Motor neuron (in vitro differentiated cells): ENCODE data around the gene DDAH1. TPM values are rescaled to one million over a fixed set of nuclear protein-coding genes. Genes with fewer than 3 reads are reported as not detected.
A peak's percentile ranks its signal among the peaks of the same experiment; 100 is the strongest.
"Not testable (repeated sequence)": the region's sequence is repeated elsewhere in the genome, so short reads cannot be mapped to it uniquely, and the experiment has no call there.

Experiments used
- ATAC-seq, 8 experiments: fragments of 200-7000 bp; cut with Tn5 transposase; replicated peaks in 6 of 8; 2 replicates each; pipeline ENCODE4 v1.8.0; 2021; ENCODE audit warnings: mild to moderate bottlenecking in 8 of 8, moderate library complexity in 8 of 8
- H3K27ac ChIP-seq, 2 donors: fragments of 250-450 bp; sonication (Bioruptor Pico); 2 replicates each; pipeline ENCODE4 v1.9.0; 2021; ENCODE audit warnings: antibody characterized with exemption in 2 of 2, mild to moderate bottlenecking in 2 of 2, moderate library complexity in 1 of 2
- H3K4me1 ChIP-seq, 2 donors: fragments of 250-450 bp; sonication (Bioruptor Pico); replicated peaks in 1 of 2; 2 replicates each; pipeline ENCODE4 v1.6.1; 2021; ENCODE audit warnings: antibody characterized with exemption in 2 of 2, mild to moderate bottlenecking in 2 of 2, moderate library complexity in 1 of 2
- H3K4me3 ChIP-seq, 5 donors: fragments of 250-450 bp; sonication (Bioruptor Pico); 2 replicates each; pipeline ENCODE4 v1.9.0; 2021; ENCODE audit warnings: antibody characterized with exemption in 5 of 5, mild to moderate bottlenecking in 5 of 5, moderate library complexity in 4 of 5
- WGBS, 10 experiments: fragments of 450-650 bp; shearing (Covaris generic); methylation state at CpG; one replicate each; pipeline ENCODE4 v1.0.0; 2022; 5-methylcytosine and 5-hydroxymethylcytosine counted together
- in situ Hi-C, 9 experiments: fragments of 400-800 bp; cut with MboI; loops; one replicate each; pipeline ENCODE4 v1.15.0; 2021; ENCODE audit warnings: low sequenced_read_pairs in 9 of 9, low pct_unique_long_range_greater_than_20kb in 2 of 9; ENCODE audit not compliant: unreplicated experiment in 9 of 9
- total RNA-seq, 8 experiments: library from RNA; unstranded; fragments of 300-600 nt; gene quantifications; 2 replicates each; pipeline versions ENCODE4 v1.2.3 to v1.2.4, GENCODE V29; 2022

DDAH1 gene
- 10 to 100 TPM in 6 of 8 experiments, 1 to 10 TPM in 2; 4.4 to 75.0 (median 20.0) TPM for total RNA-seq

GRCh38 chr1:85465099-85465785, at the start of gene DDAH1:
DDAH1 (minus strand) TSS chr1:85465159; CDS start chr1:85465045, 114 bp downstream.
- H3K4me1 ChIP-seq: peaks cover 6 to 11% of the 10 kb centered on the region in 2 donors
- 0 to 70% (median 23%) methylated on average over 1 to 18 of the region's 56 CpGs; no CpG with 5 or more reads in 1 of the 10 experiments for WGBS, 10 experiments
- in situ Hi-C loops: no loop called here
- peak within 1 kb of the TSS; percentile 58 to 84 (median 72) for H3K4me3 ChIP-seq
- peak within 1 kb of the TSS; percentile 56 to 64 for H3K27ac ChIP-seq
- ATAC-seq: peak; percentile 76 to 93 (median 87)

GRCh38 chr1:85513998-85514397, 49.0 kb upstream of the DDAH1 start:
- not testable (repeated sequence) for ATAC-seq, H3K27ac ChIP-seq, H3K4me1 ChIP-seq, H3K4me3 ChIP-seq
- in situ Hi-C loops: loop anchor here in 1 of 9 experiments (25.0 kb wide), 1 partner anchor 202 kb away; no protein-coding TSS in a partner anchor
- WGBS, 10 experiments: 83 to 100% (median 100%) methylated on average over 2 to 3 of the region's 4 CpGs; no CpG with 5 or more reads in 3 of the 10 experiments

GRCh38 chr1:85504417-85504816, 39.5 kb upstream of the DDAH1 start:
- Histone ChIP-seq H3K4me1 (no peaks in the 10 kb centered on the region), H3K4me3 (no peak overlapping the region), H3K27ac (no peak overlapping the region)
- in situ Hi-C loops: loop anchor here in 1 of 9 experiments (25.0 kb wide), 1 partner anchor 192 kb away; no protein-coding TSS in a partner anchor
- 20 to 100% (median 100%) methylated on average over 1 of the region's 1 CpG; no CpG with 5 or more reads in 3 of the 10 experiments for WGBS, 10 experiments
- no peak for ATAC-seq

- Histone ChIP-seq H3K4me3 (no peak overlapping the region), H3K27ac (no peak overlapping the region), H3K4me1 (no peaks in the 10 kb centered on the region)
- ATAC-seq: peak in 4 of 8 experiments; percentile 12 to 98 (median 98)
- WGBS, 10 experiments: 33 to 100% (median 72%) methylated on average over 1 to 3 of the region's 3 CpGs; no CpG with 5 or more reads in 1 of the 10 experiments
- in situ Hi-C loops: loop anchor here in 1 of 9 experiments (25.0 kb wide), 1 partner anchor 190 kb away; no protein-coding TSS in a partner anchor
Measured at GRCh38 chr1:85502625-85503083, 37.7 kb upstream of the DDAH1 start.

GRCh38 chr1:85502171-85502570, 37.2 kb upstream of the DDAH1 start:
- WGBS, 10 experiments: 38 to 100% (median 89%) methylated on average over 1 to 4 of the region's 4 CpGs; no CpG with 5 or more reads in 1 of the 10 experiments
- H3K4me3 ChIP-seq: no peak overlapping the region
- in situ Hi-C loops: loop anchor here in 1 of 9 experiments (25.0 kb wide), 1 partner anchor 190 kb away; no protein-coding TSS in a partner anchor
- H3K27ac ChIP-seq: no peak overlapping the region
- H3K4me1 ChIP-seq: no peaks in the 10 kb centered on the region
- ATAC-seq: no peak

GRCh38 chr1:85501355-85501898, 36.5 kb upstream of the DDAH1 start:
- WGBS, 10 experiments: 40 to 100% (median 83%) methylated on average over 1 to 2 of the region's 2 CpGs
- no peaks in the 10 kb centered on the region for H3K4me1 ChIP-seq
- in situ Hi-C loops: loop anchor here in 1 of 9 experiments (25.0 kb wide), 1 partner anchor 189 kb away; no protein-coding TSS in a partner anchor
- H3K4me3 ChIP-seq: no peak overlapping the region
- no peak for ATAC-seq
- no peak overlapping the region for H3K27ac ChIP-seq

GRCh38 chr1:85496941-85497582, 32.1 kb upstream of the DDAH1 start:
- H3K4me3 ChIP-seq: no peak overlapping the region
- WGBS, 10 experiments: 58 to 100% (median 85%) methylated on average over 2 of the region's 2 CpGs
- ATAC-seq: peak in 1 of 8 experiments; percentile 19
- no peak overlapping the region for H3K27ac ChIP-seq
- in situ Hi-C loops: loop anchor here in 1 of 9 experiments (25.0 kb wide), 1 partner anchor 185 kb away; no protein-coding TSS in a partner anchor
- H3K4me1 ChIP-seq: peaks cover 0 to 6% of the 10 kb centered on the region in 2 donors

- peak in 2 of 8 experiments; percentile 80 to 96 for ATAC-seq
- Histone ChIP-seq H3K27ac (no peak overlapping the region), H3K4me1 (peaks cover 0 to 6% of the 10 kb centered on the region in 2 donors), H3K4me3 (no peak overlapping the region)
- in situ Hi-C loops: loop anchor here in 1 of 9 experiments (25.0 kb wide), 1 partner anchor 183 kb away; no protein-coding TSS in a partner anchor
- WGBS, 10 experiments: 8 to 100% (median 84%) methylated on average over 2 to 6 of the region's 6 CpGs
Measured at GRCh38 chr1:85495556-85495955, 30.6 kb upstream of the DDAH1 start.

GRCh38 chr1:85494904-85495266, 29.9 kb upstream of the DDAH1 start:
- WGBS, 10 experiments: 0 to 69% (median 65%) methylated on average over 1 to 2 of the region's 2 CpGs; no CpG with 5 or more reads in 2 of the 10 experiments
- peaks cover 0 to 6% of the 10 kb centered on the region in 2 donors for H3K4me1 ChIP-seq
- H3K4me3 ChIP-seq: no peak overlapping the region
- ATAC-seq: peak in 3 of 8 experiments; percentile 37 to 43 (median 41)
- peak overlapping the region in 1 of 2 donors; percentile 18 for H3K27ac ChIP-seq
- in situ Hi-C loops: loop anchor here in 1 of 9 experiments (25.0 kb wide), 1 partner anchor 183 kb away; no protein-coding TSS in a partner anchor

- peaks cover 0 to 6% of the 10 kb centered on the region in 2 donors for H3K4me1 ChIP-seq
- peak overlapping the region in 1 of 2 donors; percentile 18 for H3K27ac ChIP-seq
- in situ Hi-C loops: loop anchor here in 1 of 9 experiments (25.0 kb wide), 1 partner anchor 182 kb away; no protein-coding TSS in a partner anchor
- ATAC-seq: peak in 5 of 8 experiments; percentile 32 to 72 (median 40)
- 100% methylated on average over 1 of the region's 1 CpG; no CpG with 5 or more reads in 6 of the 10 experiments for WGBS, 10 experiments
- no peak overlapping the region for H3K4me3 ChIP-seq
Measured at GRCh38 chr1:85494074-85494903, 29.3 kb upstream of the DDAH1 start.

GRCh38 chr1:85490270-85490985, 25.5 kb upstream of the DDAH1 start:
- WGBS, 10 experiments: 50 to 100% (median 100%) methylated on average over 1 of the region's 1 CpG; no CpG with 5 or more reads in 2 of the 10 experiments
- H3K27ac ChIP-seq: no peak overlapping the region
- in situ Hi-C loops: loop anchor here in 1 of 9 experiments (25.0 kb wide), 1 partner anchor 178 kb away; no protein-coding TSS in a partner anchor
- ATAC-seq: peak in 1 of 8 experiments; percentile 40
- peaks cover 0 to 6% of the 10 kb centered on the region in 2 donors for H3K4me1 ChIP-seq
- H3K4me3 ChIP-seq: no peak overlapping the region
